MG63 (cell line): ENCODE data around the gene HACD4. TPM values are rescaled to one million over a fixed set of nuclear protein-coding genes. Genes with fewer than 3 reads are reported as not detected.
"Not testable (repeated sequence)": the region's sequence is repeated elsewhere in the genome, so short reads cannot be mapped to it uniquely, and the experiment has no call there.

Source experiments
- DNase-seq: peaks from one replicate; pipeline ENCODE4 v3.0.0-alpha.2; 2020
- H3K27me3 ChIP-seq: fragments of 250-450 bp; sonication (Bioruptor Pico); 2 replicates; pipeline ENCODE4 v1.5.1; 2020; ENCODE audit warnings: mild to moderate bottlenecking, moderate library complexity
- H3K36me3 ChIP-seq: fragments of 250-450 bp; sonication (Bioruptor Pico); 2 replicates; pipeline ENCODE4 v1.5.1; 2020; ENCODE audit warnings: mild to moderate bottlenecking, moderate library complexity
- H3K4me3 ChIP-seq: fragments of 250-450 bp; sonication (Bioruptor Pico); 2 replicates; pipeline ENCODE4 v1.5.1; 2020; ENCODE audit warnings: mild to moderate bottlenecking, moderate library complexity
- H3K9me3 ChIP-seq: fragments of 250-450 bp; sonication (Bioruptor Pico); 2 replicates; pipeline ENCODE4 v1.5.1; 2020; ENCODE audit warnings: mild to moderate bottlenecking, moderate library complexity
- total RNA-seq: library from RNA; depleted of rRNA; stranded (reverse); fragments of >200 nt; shearing (Covaris generic); gene quantifications from 2 replicates; pipeline ENCODE4 v1.2.3, GENCODE V29; 2014; ENCODE audit warnings: low replicate concordance

HACD4 gene
- total RNA-seq, 1 experiment from 2014 or later = 6.7 TPM

GRCh38 chr9:20988671-20989315 lies 42.6 kb downstream of the HACD4 start:
- no peak for DNase-seq
- Histone ChIP-seq H3K27me3 (no peaks in the 10 kb centered on the region), H3K36me3 (peaks cover 6% of the 10 kb centered on the region; the same call in 1 of the 2 replicates), H3K4me3 (no peak overlapping the region), H3K9me3 (no peaks in the 10 kb centered on the region)

GRCh38 chr9:20988061-20988460 lies 43.4 kb downstream of the HACD4 start:
- no peaks in the 10 kb centered on the region for H3K27me3 ChIP-seq
- H3K4me3 ChIP-seq = no peak overlapping the region
- no peaks in the 10 kb centered on the region for H3K9me3 ChIP-seq
- H3K36me3 ChIP-seq = peaks cover 6% of the 10 kb centered on the region; the same call in 1 of the 2 replicates
- no peak for DNase-seq

- Histone ChIP-seq H3K36me3 (peaks cover 6% of the 10 kb centered on the region; the same call in 1 of the 2 replicates), H3K9me3 (no peaks in the 10 kb centered on the region), H3K27me3 (no peaks in the 10 kb centered on the region), H3K4me3 (no peak overlapping the region)
- no peak for DNase-seq
Observed at GRCh38 chr9:20987521-20987920, 43.9 kb downstream of the HACD4 start.

- H3K4me3 ChIP-seq = no peak overlapping the region
- peaks cover 6% of the 10 kb centered on the region; the same call in 1 of the 2 replicates for H3K36me3 ChIP-seq
- DNase-seq = peak; percentile 66
- H3K9me3 ChIP-seq = no peaks in the 10 kb centered on the region
- H3K27me3 ChIP-seq = no peaks in the 10 kb centered on the region
Observed at GRCh38 chr9:20985851-20986600, 45.4 kb downstream of the HACD4 start.

GRCh38 chr9:20984506-20984905 lies 46.9 kb downstream of the HACD4 start:
- no peaks in the 10 kb centered on the region for H3K27me3 ChIP-seq
- H3K36me3 ChIP-seq = no peaks in the 10 kb centered on the region
- no peak overlapping the region for H3K4me3 ChIP-seq
- DNase-seq = no peak
- H3K9me3 ChIP-seq = no peaks in the 10 kb centered on the region

- Histone ChIP-seq H3K36me3 (no peaks in the 10 kb centered on the region; the same call in 1 of the 2 replicates), H3K27me3 (no peaks in the 10 kb centered on the region), H3K4me3 (no peak overlapping the region), H3K9me3 (no peaks in the 10 kb centered on the region)
- peak; percentile 100 for DNase-seq
Observed at GRCh38 chr9:20981486-20981885, 50.0 kb downstream of the HACD4 start.

- H3K36me3 ChIP-seq = no peaks in the 10 kb centered on the region; the same call in 1 of the 2 replicates
- no peak overlapping the region for H3K4me3 ChIP-seq
- peak; percentile 98 for DNase-seq
- no peaks in the 10 kb centered on the region for H3K27me3 ChIP-seq
- no peaks in the 10 kb centered on the region for H3K9me3 ChIP-seq
Observed at GRCh38 chr9:20980832-20981455, 50.5 kb downstream of the HACD4 start.

- Histone ChIP-seq H3K9me3 (no peaks in the 10 kb centered on the region), H3K27me3 (no peaks in the 10 kb centered on the region), H3K4me3 (no peak overlapping the region), H3K36me3 (no peaks in the 10 kb centered on the region; the same call in 1 of the 2 replicates)
- no peak for DNase-seq
Observed at GRCh38 chr9:20978249-20978648, 53.2 kb downstream of the HACD4 start.

GRCh38 chr9:20974191-20974938 lies 57.1 kb downstream of the HACD4 start:
- peaks cover 14% of the 10 kb centered on the region for H3K9me3 ChIP-seq
- H3K4me3 ChIP-seq, H3K36me3 ChIP-seq, DNase-seq, H3K27me3 ChIP-seq: not testable (repeated sequence)

- not testable (repeated sequence) for H3K27me3 ChIP-seq, H3K36me3 ChIP-seq, H3K4me3 ChIP-seq, DNase-seq
- H3K9me3 ChIP-seq = peaks cover 20% of the 10 kb centered on the region
Observed at GRCh38 chr9:20973246-20973947, 58.0 kb downstream of the HACD4 start.

- DNase-seq = no peak
- Histone ChIP-seq H3K36me3 (no peaks in the 10 kb centered on the region; the same call in 1 of the 2 replicates), H3K9me3 (peaks cover 20% of the 10 kb centered on the region), H3K27me3 (peaks cover 5% of the 10 kb centered on the region), H3K4me3 (no peak overlapping the region)
Observed at GRCh38 chr9:20972684-20973083, 58.8 kb downstream of the HACD4 start.

- H3K4me3 ChIP-seq = no peak overlapping the region
- peaks cover 4% of the 10 kb centered on the region for H3K9me3 ChIP-seq
- H3K36me3 ChIP-seq = no peaks in the 10 kb centered on the region
- no peak for DNase-seq
- no peaks in the 10 kb centered on the region for H3K27me3 ChIP-seq
Observed at GRCh38 chr9:20962536-20963225, 68.8 kb downstream of the HACD4 start.

- Histone ChIP-seq H3K9me3 (no peaks in the 10 kb centered on the region), H3K4me3 (no peak overlapping the region), H3K27me3 (no peaks in the 10 kb centered on the region), H3K36me3 (no peaks in the 10 kb centered on the region)
- DNase-seq = no peak
Observed at GRCh38 chr9:20950707-20951106, 80.7 kb downstream of the HACD4 start.
